Neural cell (in vitro differentiated cells): ENCODE measurements around the gene TXNDC16.

Experiments used
- POLR2AphosphoS5 ChIP-seq: IDR thresholded peaks from 2 replicates; pipeline ENCODE4 v1.6.1; 2012
- TF ChIP-seq, protein P1 (sequence below): fragments of 450-650 bp; IDR thresholded peaks from 2 replicates; pipeline ENCODE4 v1.5.1; 2014; ENCODE audit warnings: antibody characterized with exemption, mild to moderate bottlenecking, moderate library complexity; ENCODE audit not compliant: poor library complexity, severe bottlenecking

DNA sequence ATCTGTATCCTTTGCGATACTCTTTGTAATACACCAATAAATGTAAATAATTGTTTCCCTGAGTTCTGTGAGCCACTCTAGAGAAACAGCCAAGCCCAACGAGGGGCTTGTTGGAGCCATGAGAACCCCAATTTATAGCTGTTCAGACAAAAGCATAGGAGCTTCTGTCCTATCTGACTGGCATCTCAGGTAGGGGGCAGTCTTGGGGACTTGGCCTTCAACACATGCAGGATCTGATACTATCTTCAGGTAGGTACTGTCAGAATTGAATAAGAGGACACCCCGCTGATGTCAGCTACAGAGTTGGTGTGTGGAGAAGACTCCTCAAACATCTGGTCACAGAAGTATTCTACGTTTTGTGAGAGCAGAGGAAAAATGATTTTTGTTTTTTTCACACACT lies 25.3 kb downstream of the TXNDC16 start:
- TF ChIP-seq, protein P1, sequence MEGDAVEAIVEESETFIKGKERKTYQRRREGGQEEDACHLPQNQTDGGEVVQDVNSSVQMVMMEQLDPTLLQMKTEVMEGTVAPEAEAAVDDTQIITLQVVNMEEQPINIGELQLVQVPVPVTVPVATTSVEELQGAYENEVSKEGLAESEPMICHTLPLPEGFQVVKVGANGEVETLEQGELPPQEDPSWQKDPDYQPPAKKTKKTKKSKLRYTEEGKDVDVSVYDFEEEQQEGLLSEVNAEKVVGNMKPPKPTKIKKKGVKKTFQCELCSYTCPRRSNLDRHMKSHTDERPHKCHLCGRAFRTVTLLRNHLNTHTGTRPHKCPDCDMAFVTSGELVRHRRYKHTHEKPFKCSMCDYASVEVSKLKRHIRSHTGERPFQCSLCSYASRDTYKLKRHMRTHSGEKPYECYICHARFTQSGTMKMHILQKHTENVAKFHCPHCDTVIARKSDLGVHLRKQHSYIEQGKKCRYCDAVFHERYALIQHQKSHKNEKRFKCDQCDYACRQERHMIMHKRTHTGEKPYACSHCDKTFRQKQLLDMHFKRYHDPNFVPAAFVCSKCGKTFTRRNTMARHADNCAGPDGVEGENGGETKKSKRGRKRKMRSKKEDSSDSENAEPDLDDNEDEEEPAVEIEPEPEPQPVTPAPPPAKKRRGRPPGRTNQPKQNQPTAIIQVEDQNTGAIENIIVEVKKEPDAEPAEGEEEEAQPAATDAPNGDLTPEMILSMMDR = no peak
- TF ChIP-seq POLR2AphosphoS5 = no peak
